Activated T-helper 1 cell treated with Interleukin-2 at 50 U/mL for 16 hours (primary cell): Measurements from ENCODE around the gene CFAP74.

Source experiments
- DNase-seq: peaks from one replicate; pipeline ENCODE4 v3.0.0-alpha.2; 2020; ENCODE audit warnings: low read depth

The CFAP74 gene

DNA sequence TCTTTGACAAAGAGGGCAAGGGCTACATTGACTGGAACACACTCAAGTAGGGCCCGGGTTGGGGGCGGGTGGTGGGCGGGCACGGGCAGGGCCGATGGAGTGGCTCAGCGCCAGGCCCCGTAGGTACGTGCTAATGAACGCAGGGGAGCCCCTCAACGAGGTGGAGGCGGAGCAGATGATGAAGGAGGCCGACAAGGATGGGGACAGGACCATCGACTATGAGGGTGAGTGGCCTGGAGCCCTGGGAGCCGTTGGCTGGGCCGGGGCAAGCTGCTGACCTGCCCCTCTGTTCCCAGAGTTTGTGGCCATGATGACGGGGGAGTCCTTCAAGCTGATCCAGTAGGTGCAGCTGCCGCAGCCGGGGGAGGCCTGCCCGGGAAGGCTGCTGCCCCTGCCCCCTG, 86.7 kb downstream of the CFAP74 start:
- DNase-seq: no peak

DNA sequence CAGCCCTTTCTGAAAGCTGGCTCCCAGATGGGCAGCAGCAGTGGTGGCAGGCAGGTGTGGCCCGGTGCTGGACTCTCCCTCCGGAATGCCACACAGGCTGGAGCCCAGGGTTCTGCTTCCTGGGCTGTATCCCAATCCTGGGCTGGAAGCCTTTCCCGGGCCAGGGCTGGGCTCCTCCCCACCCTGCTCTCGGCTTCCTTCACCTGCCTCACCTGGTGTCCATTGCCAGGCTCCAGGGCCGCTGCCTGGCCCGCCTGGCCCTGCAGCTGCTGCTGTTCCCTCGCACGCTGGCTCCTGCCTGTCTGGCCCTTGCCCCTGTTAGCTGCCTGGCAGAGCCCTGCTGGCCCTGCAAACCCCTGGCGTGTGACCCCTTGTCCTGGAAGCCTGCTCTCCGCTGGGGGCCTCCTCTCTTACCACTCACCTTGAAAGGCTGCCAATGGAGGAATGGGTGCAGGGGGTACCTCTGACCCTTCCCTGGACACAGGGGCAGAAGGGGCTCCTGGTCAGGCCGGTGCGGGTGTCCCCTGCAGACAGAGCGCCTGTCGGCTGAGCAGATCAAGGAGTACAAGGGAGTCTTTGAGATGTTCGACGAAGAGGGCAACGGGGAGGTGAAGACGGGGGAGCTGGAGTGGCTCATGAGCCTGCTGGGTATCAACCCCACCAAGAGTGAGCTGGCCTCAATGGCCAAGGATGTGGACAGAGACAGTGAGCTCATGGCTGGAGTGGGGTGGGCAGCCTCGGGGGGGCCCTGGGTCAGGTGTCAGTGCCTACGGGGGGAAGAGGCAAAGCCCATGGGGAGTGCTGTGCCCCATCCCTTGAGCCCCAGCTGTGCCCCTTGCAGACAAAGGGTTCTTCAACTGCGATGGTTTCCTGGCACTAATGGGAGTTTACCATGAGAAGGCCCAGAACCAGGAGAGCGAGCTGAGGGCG, 87.4 kb downstream of the CFAP74 start:
- DNase-seq: no peak

DNA sequence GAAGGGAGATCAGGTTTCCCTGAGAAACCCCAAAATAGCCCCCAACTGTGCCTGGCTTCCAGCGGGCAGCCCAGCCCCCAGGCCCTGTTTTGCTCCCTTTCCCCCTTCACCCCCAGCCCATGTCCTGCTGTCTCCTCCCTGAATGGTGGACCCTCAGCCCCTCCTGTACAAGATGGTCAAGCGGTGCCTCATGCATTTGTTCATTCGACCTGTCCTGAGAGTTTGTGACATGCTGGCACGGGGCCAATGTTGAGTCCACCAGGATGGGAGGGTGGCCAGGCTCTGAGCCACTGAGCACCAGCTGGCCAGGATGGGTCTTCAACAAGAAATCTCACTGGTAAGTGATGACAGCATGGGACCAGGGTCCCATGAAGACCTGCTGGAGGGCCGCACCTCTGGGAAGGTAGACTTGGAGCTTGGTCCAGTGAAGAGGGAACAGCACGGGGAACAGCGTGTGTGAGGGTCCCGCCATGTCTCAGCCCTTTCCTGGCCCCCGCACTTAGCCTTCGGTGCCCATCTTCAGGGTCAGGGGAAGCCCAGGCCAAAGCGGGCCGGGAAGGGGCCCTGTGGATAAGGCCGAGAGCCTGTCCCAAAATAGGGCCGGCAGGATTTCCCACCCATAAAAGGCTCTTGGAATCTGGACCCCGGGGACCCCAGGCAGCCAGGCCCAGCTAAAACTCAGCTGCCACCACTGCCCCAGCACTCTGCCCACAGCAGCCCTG, 88.5 kb downstream of the CFAP74 start, which contains the start of gene CALML6:
Gene CALML6 (plus strand): TSS at position 290 of the 722 bp plus-strand sequence. CDS start 21 bp downstream, at position 311.
- DNase-seq: no peak

GRCh38 chr1:1914101-1914970, 89.2 kb downstream of the CFAP74 start:
- DNase-seq: no peak

GRCh38 chr1:1911350-1912041, 92.1 kb downstream of the CFAP74 start:
- DNase-seq: no peak

DNA sequence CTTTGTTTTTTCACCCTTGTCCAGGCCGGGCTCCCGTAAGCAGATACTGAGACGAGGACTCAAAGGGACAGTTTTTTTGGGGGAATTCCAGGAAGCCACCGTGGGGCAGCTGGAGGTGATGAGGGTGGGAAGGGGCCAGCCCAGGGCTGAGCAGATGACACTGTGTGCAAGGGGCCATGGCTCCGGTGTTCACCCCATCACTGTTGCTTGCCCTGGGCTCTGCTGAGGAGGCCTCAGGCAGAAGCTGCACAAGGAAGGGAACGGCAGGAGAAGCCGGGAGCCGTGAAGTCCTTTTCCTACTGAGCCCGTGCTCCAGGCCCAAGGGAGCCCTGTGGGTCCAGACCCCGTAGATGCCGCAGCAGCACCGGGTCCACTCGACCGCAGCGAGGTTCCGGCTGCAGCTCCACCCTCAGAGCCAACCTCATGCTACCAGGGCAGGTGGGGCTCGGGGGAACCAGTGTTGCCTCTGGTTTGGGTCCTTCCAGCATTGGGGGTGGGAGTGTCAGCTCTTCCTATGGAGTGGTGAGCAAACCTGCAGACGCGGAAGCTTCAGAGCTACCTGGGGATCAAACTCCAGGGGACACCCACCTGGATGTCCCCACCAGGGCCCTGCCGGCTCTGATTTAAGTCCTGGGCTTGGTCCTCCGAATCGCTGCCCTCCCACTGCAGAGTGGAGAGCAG, 92.8 kb downstream of the CFAP74 start:
- no peak for DNase-seq

GRCh38 chr1:1910033-1910465, 93.5 kb downstream of the CFAP74 start:
- DNase-seq: no peak

DNA sequence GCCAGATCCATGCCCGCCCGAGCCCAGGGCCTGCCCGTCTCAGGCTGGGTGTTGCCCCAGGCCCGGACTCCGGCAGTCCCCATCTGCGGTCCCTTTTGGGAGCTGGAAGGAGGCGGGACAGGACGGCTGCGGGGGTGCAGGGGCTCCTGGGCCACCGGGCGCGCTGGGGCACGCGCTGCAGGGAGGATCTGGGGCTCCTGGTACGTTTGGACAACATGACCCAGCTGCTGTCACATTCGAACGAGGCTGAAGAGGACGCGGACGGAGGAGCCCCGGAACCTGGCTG, 95.1 kb downstream of the CFAP74 start:
- no peak for DNase-seq

- DNase-seq: no peak
These were observed 96.4 kb downstream of the CFAP74 start for GRCh38 chr1:1907098-1907736.

DNA sequence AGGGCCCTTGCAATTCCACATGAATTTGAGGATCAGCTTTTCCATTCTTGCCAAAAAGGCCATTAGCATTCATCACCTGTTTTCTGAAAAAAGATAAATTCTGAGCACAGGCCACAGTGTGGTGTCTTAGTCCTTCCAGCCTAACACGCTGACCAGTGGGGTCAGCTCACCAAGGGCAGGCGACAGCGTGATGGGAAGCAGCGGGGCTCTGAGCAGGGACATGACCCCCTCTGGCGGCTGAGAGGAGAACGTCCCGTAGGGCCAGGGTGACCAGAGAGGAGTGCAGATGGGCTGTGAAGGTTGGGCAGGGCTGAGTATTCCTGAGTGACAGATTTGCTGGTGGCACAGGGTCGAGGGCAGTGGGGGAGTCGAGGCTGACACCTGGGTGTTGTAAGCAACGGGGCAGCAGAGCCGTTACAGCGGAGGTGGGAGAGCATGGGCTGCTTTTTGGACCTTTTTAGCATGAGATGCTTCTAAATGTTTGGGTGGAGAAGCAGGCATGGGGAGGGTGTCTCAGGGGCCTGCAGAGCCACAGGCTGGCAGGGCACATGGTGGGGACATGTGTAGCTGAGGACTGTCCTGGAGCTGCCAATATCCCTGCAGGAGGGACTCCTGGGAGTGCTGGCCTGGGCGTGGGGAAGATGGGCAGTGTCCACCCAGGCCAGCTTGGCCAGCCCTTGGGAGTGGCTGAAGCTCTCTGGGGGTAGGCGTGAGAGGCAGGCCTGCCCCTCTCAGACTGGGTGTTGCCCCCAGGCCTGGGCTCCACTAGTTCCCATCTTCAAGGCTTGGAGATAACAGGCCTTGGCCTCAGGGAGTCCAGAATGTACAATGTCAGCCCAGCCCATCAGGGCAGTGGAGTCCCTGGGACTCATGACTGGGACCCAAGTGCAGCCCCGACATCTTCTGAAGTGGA, 97.1 kb downstream of the CFAP74 start:
- DNase-seq: peak; percentile 41

DNA sequence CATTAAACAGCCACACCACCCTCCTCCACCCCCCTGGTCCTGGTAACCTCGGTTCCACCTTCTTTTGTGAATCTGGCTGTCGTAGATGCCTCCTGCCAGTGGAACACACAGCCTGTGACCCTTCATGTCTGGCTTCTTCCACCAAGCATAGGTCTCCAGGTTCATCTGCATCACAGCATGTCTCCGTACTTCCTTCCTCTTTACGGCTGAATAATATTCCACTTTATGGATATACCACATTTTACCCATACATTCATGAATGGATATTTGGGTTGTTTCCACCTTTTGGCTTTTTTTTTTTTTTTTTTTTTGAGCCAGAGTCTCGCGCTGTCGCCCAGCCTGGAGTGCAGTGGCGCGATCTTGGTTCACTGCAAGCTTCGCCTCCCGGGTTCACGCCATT, 100.4 kb downstream of the CFAP74 start:
- no peak for DNase-seq

GRCh38 chr1:1901641-1902294, 101.8 kb downstream of the CFAP74 start:
- DNase-seq: no peak

- no peak for DNase-seq
These were observed 102.5 kb downstream of the CFAP74 start for GRCh38 chr1:1900883-1901640.

- no peak for DNase-seq
These were observed 103.6 kb downstream of the CFAP74 start for GRCh38 chr1:1899967-1900327.

GRCh38 chr1:1899266-1899966, 104.2 kb downstream of the CFAP74 start:
- no peak for DNase-seq

DNA sequence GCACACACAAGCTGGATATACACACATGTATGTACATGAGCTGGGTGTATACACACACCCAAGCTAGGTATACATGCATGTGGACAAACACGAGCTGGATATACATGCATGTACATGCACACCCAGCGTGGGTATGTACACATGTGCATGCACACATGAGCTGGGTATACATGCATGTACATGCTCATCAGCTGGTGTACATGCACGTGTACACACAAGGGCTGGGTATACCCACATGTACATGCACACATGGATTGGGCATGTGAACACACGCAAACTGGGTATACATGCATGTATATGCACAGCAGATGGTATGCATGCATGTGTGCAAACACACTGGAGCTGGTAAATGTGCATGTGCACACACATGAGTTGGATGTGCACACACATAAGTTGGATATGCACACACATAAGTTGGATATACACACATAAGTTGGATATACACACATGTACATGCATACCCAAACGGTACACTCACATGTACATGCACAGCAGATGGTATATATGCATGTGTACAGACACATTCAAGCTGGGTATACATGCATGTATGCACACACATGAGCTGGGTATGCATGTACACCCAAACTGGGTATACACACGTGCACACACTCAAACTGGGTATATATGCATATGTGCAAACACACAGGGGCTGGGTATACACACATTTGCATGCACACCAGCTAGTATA, 105.2 kb downstream of the CFAP74 start:
- DNase-seq: no peak
